Muscle of arm (tissue), 12 donors: ENCODE measurements around the gene PER2. TPM values are rescaled to one million over a fixed set of nuclear protein-coding genes. Genes with fewer than 3 reads are reported as not detected.

ENCODE experiments used
- DNase-seq: peaks from one replicate; pipeline ENCODE4 v3.0.0-alpha.2; 2013
- polyA plus RNA-seq, 12 donors: library from polyadenylated mRNA; unstranded; fragments of 120-200 nt; gene quantifications; one replicate each; pipeline ENCODE4 v1.2.1, GENCODE V29; 2013; ENCODE audit not compliant: insufficient read length in 12 of 12

PER2 gene
- polyA plus RNA-seq, 12 donors: 3.6 to 7.9 (median 4.6) TPM; not detected in 1

DNA sequence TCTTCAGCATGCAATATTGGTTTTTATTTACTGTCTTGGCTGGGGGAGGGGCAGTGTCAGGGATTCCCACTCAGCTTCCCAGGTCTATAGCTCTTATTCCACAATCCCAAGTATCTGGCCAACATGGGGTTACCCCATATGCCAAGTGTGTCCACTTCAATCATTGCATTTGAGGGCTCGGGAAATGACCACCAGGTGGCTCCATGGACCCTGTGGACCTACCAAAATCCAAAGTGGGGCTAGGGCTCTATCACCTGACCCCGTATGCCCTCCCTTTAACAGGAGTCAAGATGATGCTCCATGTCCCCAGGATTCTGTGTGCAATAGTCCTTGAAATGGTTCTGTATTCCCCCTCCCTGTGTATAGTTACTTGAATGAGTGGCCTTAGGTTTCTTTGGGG, 19.8 kb upstream of the PER2 start:
- DNase-seq: no peak

DNA sequence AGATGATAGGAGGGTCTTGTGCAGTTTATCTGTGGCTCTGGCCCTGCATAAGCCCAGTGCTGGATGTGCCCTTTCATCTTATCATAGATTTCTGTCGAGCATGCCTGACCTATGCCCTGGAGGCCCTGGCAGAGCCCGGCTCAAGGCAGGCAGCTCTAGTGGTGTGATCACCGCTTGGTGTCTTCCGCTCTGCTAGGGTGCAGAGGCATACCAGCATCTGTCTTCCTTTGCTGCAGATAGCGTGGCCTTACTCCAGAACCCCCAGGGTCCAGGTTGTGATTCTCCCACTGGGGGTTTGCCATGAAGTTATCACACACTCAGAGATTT, 18.2 kb upstream of the PER2 start:
- no peak for DNase-seq

DNA sequence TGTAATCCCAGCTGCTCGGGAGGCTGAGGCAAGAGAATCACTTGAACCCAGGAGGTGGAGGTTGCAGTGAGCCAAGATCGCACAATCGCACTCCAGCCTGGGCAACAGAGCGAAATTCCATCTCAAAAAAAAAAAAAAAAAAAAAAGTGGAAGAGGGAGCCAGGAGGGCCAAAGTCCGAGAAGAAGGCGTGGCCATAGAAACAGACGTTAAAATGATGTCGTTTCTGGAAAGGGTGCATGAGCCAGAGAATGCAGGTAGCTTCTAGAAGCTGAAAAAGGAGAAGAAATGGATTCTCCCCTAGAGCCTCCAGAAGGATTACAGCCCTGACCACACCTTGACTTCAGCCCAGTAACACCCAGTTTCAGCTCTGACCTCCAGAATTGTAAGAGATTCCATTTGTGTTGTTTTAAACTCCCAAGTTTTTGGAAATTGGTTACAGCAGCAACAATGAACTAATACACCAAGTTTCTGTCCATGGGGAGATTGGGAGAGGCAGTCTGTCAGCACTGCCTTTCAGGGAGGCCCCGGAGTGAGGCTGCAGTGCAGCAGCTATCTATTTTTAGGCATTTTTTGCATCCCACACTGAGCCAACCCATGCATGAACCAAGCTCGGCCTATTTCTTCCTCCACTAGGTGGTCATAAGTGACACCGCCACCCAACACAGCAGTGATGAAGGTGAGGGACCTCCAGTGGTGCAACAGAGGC, 17.7 kb upstream of the PER2 start:
- no peak for DNase-seq

DNA sequence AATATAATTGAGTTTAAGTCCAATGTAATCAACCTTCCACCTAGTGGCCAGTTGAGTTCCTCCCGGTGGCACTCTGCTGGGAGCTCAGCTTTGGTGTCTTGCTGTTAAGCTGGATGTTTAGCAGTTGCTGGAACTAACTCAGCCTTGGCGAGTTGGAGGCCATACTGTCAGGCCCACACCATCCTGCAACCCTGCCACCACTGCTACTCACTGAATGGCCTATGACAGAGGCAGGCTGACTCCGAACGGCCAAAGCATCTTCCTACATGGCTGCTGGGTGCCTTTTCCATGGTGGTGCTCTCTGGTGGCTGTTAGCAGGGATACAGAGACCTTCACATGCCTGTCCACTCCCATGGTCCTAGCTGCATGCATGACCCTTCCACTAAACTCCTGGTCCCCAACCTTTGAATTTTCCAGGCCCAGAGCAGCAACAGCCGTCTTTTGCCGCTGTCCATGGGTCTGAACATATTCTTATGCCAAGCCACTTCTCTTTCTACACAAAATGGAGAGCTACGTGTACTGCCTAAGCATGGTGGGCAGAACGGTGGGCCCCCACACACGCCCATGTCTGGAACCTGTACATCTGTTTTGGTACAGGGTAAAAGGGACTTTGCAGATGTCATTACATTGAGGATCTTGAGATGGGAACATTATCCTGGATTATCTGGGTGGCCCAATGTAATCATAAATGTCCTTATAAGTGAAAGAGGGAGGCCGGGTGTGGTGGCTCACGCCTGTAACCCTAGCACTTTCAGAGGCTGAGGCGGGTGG, 16.9 kb upstream of the PER2 start:
- no peak for DNase-seq

DNA sequence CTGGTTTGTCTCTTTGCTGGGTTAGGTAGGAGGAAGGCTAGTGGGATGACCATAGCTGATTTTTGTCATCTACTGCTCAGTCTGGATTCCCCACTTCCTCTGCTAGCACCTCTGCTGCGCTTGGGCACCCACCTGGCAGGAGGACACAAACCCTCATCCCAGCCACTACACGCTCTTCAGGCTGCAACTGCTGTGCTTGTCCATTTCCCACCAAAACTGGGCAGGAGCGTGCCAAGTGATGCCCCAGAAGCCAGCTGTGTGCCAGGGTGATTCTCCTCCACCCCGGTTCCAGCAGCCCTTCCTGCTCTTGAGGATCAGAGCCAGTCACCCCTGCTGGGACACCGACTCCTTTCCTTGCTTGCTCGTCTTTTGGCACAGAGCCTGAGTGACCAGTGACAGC, 15.7 kb upstream of the PER2 start:
- no peak for DNase-seq

DNA sequence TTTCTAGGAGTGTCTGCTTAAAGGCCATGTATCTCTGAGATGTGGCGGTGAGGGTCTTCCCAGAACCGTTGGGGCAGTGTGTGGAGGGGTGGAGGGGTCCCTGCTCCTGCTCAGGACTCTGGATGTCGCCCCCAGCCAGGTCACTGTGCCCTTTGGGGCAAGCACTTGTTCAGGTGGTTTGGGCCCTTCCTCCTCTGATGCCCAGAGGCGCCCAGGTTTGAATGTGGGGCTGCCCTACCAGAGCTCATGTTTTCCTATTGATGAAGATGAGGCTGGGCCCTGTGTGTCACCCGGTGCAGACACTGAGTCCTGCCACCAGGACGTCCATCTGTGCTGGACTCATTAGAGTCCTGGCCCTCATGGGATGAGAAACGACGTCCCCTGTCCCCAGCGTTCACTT, 14.3 kb upstream of the PER2 start:
- no peak for DNase-seq

DNA sequence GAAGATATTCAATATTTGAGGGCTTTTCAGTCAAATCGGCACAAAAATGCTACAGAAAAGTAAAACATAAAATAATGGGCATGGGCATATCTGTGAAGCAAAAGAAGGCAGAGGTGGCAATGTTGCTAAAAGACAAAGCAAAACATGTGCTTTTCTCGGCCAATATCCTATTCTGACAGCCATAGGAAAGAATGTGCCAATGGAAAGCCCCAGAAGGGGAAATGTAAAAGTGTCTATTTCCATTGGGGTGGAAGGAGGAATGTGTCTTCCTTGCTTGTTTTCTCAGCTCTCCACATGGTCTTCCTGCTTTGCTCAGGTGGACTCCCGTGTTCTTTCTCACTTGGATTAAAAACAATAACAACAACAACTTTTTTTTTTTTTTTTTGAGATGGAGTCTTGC, 13.7 kb upstream of the PER2 start:
- no peak for DNase-seq

DNA sequence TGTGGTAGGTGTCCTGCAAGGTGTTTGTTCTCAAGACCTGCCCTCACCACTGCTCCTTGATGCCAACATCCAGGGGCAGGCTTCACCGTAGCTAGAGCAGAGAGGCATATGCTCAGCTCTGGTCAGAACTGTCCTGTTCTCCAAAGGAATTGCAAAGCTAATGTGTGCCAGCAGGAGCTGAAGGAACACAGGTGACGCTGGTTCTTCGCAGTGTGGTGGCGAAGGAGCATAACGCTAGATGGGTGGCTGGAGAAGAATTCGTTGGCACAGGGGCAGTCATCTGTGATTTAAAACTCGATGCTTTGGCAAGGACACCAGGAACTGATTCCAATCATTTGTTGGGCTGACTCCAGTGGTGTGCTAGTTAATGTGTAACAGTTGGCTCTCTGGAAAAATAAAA, 11.4 kb upstream of the PER2 start:
- DNase-seq: peak; percentile 41

DNA sequence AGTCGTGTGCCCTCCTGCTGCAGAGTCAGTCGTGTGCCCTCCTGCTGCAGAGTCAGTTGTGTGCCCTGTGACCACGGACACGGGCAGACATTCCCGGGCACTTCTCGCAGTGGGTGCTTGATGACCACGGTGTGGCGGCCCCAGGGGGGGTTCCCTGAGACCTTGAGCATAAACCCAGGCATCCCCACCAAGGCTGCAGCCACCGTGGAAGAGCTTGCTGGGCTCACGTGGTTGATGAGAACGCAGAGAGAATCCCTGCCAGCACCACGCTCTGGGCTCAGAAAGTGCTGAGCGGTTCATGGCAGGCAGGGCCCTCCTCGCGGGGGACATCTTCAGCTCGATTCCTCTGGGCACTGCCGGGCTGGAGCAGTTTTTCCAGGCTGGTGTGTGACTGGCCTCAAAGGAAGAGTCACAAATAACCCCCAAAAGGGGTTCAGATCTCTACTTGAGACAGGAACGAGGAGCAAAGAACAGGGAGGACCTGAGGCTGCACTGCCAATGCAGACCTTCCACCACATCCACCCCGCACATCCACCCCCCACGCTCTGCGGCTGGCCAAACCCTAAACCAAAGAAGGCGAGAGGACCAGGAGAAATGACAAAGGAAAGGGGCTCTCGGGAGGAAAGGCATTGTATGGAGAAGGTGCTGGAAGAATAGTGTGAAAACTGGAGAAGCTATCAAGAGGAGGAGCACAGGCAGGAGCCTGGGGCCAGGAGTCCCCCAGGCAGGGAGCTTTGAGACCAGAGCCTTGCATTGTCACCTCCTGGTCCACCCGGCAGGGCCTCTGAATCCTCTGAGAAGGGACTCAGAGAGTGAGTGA, 8.4 kb upstream of the PER2 start:
- no peak for DNase-seq

DNA sequence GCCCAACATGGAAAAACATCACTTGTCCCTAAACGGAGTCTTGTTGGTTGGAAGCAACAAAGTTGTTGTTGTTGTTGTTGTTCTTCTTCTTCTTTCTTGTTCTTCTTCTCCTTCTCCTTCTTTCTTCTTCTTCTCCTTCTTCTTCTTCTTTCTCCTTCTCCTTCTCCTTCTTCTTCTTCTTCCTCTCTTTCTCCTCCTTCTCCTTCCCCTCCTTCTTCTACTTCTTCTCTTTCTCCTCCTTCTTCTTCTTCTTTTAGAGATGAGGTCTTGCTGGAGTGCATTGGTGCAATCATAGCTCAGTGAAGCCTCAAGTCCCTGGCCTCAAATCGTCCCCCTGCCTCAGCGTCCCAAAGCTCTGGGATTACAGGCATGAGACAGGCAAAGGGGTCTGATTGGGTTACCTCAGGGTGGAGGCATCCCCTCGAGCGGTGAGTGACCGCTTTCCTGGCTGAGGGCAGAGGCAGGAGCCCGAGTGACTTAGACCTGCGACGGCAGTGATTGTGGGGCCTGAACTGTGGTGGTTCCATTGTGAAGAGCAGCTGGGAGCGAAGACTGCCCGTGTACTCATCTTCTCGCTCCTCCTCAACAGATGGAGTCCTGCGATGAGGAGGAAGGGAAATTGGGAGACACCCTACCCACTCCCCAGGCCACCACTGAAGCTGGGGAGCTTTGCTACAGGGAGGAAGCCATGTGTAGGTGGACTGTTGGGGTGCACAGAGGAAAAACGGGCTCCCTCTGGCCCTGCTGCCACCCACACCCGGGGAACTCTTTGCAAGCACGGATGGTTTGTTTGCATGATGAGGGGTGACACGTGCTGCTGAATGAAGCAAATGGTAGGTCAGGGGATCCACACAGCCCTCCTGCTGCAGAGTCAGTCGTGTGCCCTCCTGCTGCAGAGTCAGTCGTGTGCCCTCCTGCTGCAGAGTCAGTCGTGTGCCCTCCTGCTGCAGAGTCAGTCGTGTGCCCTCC, 7.0 kb upstream of the PER2 start:
- DNase-seq: no peak

DNA sequence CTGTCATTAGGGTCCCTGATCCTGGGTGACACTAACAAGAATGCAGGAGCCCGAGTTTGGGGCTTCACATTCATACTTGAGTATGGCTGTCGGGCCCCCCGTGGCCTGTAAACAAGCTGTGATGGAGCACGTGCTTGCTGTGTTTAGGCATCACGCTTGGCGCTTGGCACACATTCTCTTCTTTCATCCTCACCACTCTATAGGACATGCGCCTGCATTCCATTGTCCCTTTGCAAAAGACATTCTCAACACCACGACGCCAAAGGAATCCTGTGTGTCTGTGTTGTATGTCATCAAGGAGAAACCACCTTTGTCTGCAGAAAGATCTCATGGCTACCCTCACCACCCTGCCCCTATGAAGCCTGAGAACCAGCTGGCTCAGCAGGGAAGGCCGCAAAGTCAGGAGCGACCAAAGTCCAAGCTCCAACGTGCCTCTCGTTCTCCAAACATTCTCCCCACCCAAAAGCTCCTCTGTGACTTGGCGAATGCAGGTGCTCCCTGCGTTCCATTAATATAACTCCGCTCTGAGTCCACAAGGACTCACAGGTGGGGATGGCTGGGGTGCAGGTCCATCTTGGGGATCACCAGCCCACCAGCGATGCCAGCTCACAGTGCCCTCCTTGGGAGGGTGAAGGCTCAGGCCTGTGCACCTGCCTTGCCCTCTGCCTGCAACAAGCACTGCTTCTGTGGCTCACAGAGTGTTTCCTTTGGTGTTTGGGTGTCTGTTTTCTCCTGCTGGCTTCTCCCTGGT, 6.2 kb upstream of the PER2 start:
- DNase-seq: no peak

DNA sequence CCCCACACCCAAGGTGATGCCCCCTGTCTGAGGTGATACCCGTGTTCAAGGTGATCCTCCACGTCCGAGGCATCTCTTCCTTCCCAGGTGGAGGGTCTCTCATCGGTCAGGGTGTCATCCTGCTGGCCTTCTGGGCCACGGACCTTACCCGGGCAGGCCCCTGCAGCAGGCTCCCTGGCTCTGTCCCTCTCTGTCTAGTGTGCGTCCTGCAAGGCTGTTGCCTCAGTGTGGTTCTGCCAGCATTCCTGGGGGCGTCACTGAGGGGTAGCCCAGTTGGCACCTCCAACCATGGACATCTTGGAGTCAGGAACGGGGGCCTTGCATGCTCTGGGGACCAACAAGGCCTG, 5.6 kb upstream of the PER2 start:
- no peak for DNase-seq

DNA sequence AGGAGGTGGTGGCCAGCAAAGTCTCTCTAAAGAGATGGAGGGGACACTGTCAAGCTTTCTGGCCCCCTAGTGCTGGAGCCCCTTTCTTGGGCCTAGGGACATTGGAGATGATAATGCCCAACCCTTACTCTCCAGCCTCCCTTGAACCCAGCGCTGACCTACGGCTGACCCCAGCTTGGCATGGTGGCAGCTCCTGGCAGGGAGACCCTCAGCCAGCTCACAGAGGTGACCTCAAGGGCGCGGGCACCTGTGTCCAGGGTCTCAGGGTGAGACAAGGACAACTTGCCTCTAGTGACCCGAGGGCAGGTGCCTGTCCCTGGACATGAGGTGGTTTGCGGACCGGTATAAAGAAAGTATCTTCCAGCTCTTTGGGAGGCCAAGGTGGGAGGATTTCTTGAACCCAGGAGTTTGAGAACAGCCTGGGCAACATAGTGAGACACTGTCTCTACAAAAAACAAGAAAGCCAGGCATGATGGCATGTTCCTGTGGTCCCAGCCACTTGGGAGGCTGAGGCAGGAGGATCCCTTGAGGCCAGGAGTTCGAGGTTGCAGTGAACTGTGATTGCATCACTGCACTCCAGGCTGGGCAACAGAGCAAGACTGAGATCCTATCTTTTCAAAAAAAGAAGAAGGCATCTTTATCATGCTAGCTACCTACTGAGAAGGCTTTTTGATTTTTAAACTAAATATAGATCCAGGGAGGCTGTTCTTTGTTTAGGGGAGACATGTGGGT, 3.3 kb upstream of the PER2 start:
- DNase-seq: no peak

DNA sequence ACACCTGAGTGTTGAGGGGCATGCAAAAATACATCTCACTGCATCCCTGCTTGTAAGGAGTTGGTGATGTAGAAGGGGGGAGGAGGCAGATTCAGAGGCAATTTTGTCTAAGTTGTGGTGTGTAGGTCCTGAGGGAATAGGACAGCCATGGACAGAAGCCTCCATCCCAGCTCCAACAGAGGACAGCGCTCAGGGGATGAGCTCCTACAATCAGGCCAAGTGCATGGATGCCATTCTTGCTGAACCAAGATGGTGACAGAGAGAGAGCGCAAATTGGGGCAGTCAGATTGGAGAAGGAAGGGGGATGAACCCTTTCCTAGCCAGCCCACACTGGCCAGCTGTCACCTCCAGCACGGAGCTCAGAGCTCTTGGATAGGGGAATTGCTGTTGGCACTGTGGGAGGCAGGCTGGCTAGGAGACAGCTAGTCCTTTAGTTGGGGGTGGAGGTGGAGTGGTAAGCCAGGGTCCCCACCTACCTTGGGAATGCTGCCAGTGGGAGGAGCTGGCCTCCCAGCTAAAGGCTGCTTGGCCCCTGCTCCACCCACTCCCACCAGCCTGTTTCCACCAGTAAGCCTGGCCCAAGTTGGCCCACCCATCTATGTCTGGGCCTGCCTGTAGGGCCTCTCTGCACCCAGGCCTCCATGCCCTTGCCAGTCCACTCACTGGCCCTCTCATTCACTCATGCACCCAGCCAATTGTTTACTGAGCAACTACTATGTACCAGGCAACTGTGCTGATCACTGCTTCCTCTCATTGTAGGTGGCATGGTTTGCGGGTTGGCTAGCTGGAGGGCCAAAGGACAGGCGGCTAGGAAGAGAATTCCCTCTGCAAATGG, 2.5 kb upstream of the PER2 start:
- no peak for DNase-seq

DNA sequence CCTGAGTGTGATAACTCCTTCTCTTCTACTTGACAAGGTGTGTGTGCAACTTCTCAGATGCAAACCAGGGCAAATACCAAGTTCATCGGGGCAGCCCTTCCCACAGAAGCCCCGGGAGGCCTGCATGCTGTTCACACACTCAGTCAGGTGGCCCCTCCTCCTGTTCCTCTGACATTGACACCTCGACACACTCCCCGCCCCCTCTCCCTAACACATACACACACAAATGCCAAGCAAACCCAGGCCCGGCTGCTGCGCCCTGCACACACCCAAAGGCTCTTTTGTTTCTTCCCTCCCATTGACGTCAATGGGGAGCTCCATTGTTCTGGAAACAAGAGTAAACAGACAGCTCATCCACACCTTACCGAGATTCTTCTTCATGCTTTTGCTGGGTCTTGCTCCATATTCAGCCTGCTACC, 1.7 kb upstream of the PER2 start:
- DNase-seq: no peak

DNA sequence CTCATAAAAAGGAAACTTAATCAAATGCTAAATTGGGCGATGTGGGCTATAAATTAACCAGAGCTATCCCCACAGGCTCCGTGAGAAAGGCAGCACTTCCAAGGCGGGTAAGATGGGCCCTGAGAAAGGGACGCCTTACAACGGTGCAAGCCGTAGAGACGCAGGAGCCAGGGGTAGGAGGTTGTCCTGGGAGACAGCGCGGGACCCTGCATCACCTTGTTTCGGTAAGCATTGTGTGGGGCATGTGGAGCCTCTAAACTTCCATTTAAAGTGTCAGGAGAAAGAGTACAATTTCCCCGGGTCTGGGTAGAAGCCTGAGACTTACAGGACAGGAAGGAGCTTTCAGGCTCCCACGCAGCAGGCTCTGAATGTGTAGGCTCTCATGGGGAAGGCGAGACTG, 1.2 kb upstream of the PER2 start:
- no peak for DNase-seq

DNA sequence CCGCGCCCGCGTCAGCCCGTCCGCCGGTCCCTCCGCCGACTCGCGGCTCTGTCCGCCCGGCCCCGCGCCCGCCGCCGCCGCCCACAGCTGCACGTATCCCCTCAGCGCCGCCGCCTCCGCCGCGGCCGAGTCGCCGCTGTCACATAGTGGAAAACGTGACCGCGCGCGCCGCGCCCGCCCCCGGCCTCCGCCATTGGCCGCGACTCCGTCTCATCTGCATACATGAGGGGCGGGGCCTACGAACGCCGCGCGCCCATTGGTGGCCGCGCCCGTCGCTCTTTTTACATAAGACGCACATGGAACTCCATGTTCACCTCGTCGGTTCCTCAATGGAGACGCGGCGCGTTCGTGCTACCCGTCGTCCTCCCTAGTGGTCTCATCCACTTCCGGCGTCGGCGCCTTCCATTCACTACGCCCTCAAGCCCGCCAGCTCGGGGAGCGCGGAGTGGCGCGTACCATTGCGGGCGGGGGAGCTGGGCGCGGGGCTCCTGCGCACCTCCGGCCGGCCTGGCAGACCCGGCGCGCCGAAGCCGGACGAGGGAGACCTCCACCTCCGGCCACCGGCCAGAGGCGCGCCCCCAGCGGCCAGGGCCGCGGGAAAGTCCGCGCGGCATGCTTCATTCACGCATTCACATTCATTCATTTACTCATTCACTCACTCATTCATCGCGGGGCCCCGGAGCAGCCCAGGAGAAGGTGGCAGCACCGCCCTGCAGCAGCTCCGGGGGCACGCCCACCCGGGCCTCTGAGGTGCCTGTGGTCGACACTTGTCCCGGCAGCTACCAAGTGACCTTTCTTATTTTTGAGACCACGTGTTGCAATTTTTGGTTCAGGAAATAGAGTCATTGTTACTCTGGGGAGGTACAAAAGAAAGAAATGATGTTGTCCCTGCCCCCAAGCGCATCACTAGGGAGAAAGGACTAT, 502 bp upstream of the PER2 start:
- DNase-seq: peak; percentile 99
